KOPT-K1 (cell line): ENCODE data around the gene TENM3.

ENCODE experiments used
- H3K27ac ChIP-seq: fragments of 200-600 bp; sonication (generic); 2 replicates; pipeline ENCODE4 v1.5.1; 2016; ENCODE audit warnings: antibody characterized with exemption, mild to moderate bottlenecking, low read depth, low read length; ENCODE audit not compliant: poor library complexity, severe bottlenecking
- H3K36me3 ChIP-seq: fragments of 200-600 bp; sonication (generic); 2 replicates; pipeline ENCODE4 v1.5.1; 2017; ENCODE audit warnings: antibody characterized with exemption, mild to moderate bottlenecking, low read length, moderate library complexity; ENCODE audit not compliant: insufficient read depth
- H3K9me3 ChIP-seq: fragments of 200-600 bp; sonication (generic); 2 replicates; pipeline ENCODE4 v1.5.1; 2017; ENCODE audit warnings: antibody characterized with exemption, low read length, mild to moderate bottlenecking; ENCODE audit not compliant: insufficient read depth, poor library complexity, severe bottlenecking

The TENM3 gene

DNA sequence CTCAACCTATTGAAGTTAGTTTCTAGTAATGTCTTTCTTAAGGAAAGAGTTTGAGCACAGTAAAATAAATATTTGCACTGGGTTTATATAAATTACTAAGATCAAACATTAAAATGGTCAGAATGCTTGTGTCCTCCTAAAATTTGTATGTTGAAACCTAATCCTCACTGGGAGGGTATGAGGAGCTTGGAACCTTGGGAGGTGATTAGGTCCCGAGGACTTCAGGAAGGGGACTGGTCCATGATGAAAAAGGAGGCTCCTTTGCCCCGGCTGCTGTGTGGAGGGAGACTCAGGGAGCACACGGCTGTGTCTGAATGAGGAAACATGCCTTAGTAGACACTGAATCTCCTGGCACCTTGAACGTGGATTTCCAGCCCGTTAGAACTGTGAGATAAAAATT, 221.9 kb downstream of the TENM3 start:
- Histone ChIP-seq H3K9me3 (no peaks in the 10 kb centered on the region), H3K36me3 (no peaks in the 10 kb centered on the region), H3K27ac (no peak overlapping the region)

DNA sequence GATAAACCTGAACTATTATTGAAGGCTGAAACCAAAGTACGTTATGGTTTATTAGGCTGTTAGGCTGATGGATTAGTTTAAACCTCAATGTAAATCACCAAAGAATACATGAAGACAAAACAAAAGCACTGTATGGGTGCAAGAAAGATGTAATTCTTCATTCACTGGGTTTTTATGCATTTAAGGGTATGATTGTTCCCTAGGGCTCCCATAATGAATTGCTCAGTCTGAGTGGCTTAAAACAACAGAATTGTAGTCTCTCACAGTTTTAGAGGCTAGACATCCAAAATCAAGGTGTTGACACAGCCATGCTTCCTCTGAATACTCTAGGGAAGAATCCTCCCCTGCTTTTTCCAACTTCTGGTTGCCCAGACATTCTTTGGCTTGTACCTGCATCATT, 222.8 kb downstream of the TENM3 start:
- Histone ChIP-seq H3K36me3 (no peaks in the 10 kb centered on the region), H3K9me3 (no peaks in the 10 kb centered on the region), H3K27ac (no peak overlapping the region)

DNA sequence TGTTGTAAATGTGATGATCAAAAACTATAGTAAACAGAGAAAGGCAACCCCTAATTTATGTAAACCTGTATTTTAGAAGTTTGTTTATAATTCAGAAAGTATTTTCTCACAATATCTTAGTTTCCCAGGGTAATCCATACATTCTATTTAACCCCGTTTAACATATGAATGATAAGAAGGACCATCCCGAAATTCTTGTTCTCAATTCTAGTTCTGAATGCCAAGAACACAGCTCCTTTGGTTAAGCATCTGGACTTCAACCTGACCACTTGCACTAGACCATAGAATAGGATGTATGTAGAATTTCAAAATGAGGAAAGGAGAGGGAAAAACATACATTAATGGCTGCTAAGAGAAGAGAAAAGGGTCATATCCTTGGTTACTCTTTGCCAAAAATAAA, 227.0 kb downstream of the TENM3 start:
- no peak overlapping the region for H3K27ac ChIP-seq
- no peaks in the 10 kb centered on the region for H3K9me3 ChIP-seq

DNA sequence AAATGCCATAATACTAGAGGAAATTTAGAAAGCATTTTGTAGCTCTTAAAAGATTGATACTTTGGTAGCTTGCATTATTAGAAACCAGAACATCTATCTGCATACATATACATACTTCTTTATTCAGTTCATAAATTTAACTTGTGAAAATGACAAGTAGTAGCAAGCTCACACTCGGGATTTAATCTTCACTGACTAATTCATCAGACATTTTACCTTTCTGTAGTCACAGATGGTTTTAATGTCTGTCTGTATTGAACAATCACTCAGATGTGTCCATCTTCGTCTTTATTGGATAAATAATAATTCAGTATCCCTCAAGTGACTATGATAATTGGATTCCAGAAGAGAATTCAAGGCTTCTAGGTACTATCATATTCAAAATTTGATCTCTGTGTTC, 232.3 kb downstream of the TENM3 start:
- H3K36me3 ChIP-seq: no peaks in the 10 kb centered on the region
- H3K9me3 ChIP-seq: no peaks in the 10 kb centered on the region
- H3K27ac ChIP-seq: no peak overlapping the region

More for the DNA sequence above, 227.0 kb downstream of the TENM3 start:
- no peaks in the 10 kb centered on the region for H3K36me3 ChIP-seq

DNA sequence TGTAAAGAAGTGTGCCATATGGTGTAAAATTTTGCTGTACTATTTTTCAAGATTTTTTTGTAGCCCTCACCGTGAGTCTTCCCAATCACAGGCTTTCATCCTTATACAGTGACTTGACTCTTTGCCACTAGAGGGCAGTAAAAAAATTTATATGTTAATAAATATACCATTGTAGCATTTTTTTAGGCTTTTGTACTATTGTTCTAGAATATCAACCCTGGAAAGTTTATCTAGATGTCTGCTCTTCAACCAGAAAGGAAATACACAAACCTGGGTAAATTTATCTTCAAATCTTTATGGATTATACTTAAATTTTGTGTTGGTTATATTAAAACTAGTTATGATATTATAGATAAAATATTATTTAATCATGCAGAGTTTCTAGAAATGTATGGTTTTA, 235.3 kb downstream of the TENM3 start:
- Histone ChIP-seq H3K27ac (no peak overlapping the region), H3K9me3 (no peaks in the 10 kb centered on the region), H3K36me3 (no peaks in the 10 kb centered on the region)

DNA sequence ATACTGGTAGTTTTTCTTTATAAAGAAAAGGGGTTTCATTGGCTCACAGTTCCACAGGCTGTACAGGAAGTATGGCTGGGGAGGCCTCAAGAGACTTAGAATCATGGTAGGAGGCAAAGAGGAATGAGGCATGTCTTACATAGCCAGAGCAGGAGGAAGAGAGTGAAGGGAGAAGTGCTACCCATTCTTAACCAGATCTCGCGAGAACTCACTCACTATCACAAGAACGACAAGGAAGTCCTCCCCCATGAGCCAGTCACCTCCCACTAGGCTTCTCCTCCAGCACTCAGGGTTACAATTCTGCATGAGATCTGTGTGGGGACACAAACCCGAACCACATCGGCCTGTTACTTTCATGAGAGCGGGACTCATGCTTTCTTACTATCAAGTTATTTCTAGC, 240.5 kb downstream of the TENM3 start:
- Histone ChIP-seq H3K27ac (no peak overlapping the region), H3K9me3 (no peaks in the 10 kb centered on the region), H3K36me3 (no peaks in the 10 kb centered on the region)

DNA sequence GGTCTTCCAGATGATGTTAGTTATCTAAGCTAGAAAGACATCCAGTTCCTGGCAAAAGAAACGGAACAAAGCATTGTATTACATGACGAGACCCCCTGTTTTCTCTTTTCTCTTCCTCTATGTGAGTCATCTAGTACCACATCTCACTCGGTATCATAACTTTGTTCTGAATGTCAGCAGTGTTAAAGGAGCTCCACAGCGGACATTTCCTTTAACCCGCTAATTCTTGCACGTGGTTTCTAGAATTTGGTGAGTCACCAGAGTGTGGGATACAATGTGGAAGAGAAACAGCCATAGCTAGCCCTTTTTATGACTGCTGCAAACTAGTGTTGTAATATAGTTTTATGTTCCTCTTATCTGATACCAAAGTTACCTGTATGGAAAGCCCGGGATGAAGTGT, 243.7 kb downstream of the TENM3 start:
- Histone ChIP-seq H3K36me3 (no peaks in the 10 kb centered on the region), H3K9me3 (no peaks in the 10 kb centered on the region), H3K27ac (no peak overlapping the region)

DNA sequence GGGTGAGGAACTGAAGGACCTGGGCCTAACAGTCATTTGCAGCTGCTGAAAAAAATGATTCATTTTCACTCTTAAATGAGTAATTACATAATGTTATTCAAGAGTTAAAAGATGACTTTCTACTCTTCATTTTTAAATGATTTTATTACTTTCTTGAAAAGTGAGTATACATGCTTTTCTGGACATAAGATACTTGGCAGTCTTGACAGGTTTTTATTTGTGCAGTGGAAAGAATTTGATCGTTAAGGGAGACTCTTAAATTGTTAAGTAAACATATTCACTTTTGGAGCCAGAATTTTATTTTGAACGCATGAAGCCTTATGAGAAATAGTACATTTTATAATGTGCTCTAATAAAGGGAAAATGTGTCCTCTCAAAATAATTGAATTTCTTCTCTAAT, 245.7 kb downstream of the TENM3 start:
- H3K27ac ChIP-seq: no peak overlapping the region
- H3K9me3 ChIP-seq: no peaks in the 10 kb centered on the region
- no peaks in the 10 kb centered on the region for H3K36me3 ChIP-seq

DNA sequence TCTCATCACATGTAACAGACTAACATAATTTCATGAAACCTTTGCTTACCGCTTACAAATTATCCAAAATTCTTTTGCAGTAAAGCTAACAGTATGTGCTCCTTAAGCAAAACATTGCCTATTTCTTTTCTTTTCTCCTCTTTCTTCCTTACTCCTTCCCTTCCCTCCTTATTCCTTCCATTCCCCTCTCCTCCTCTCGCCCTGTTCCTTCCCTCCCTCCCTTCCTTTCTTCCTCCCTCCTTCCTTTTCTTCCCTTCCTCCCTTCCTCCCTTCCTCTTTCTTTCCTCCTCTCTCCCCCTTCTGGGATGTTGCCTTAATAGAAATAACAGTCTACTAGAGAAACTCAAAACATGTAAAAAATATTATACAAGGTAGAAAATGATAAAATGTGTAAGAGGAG, 246.4 kb downstream of the TENM3 start:
- no peak overlapping the region for H3K27ac ChIP-seq
- no peaks in the 10 kb centered on the region for H3K36me3 ChIP-seq
- H3K9me3 ChIP-seq: no peaks in the 10 kb centered on the region

DNA sequence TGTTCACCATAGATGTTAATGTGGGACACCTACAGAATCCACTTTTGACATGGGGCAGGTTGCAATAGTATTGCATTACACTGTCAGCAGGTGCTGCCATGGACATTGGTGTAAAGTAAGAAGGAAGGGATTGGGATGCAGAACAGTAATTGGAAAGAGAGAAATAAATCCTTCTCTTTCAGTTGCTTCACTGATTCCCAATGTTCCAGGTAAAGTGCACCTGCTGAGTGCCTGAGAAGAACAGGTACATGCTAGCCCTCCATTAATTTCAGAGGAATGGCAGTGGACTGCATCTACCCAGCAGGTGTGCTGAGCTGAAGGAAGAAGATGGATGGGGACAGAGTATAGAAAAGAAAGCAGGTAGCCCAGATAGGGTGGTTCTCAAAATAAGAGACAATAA, 248.5 kb downstream of the TENM3 start:
- H3K9me3 ChIP-seq: no peaks in the 10 kb centered on the region
- no peak overlapping the region for H3K27ac ChIP-seq
- no peaks in the 10 kb centered on the region for H3K36me3 ChIP-seq

DNA sequence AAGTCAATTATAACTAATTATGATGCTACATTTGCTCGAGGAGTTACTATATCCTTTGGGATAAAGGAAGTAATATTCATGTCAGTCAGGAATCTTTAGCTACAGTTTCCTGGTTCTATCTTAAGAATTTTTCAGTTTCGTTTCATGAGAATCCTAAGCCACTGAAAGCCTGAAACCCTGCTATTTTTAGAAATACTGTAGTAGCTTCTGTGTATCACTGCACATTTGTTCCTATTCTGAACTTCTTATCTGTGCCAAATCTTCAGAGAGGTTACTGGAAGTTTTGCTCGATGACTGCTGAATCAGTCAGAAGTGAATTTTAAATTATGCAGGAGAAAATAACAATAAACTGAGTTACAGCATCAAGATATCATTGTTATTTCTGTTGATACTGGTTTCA, 249.2 kb downstream of the TENM3 start:
- Histone ChIP-seq H3K36me3 (no peaks in the 10 kb centered on the region), H3K9me3 (no peaks in the 10 kb centered on the region), H3K27ac (no peak overlapping the region)

DNA sequence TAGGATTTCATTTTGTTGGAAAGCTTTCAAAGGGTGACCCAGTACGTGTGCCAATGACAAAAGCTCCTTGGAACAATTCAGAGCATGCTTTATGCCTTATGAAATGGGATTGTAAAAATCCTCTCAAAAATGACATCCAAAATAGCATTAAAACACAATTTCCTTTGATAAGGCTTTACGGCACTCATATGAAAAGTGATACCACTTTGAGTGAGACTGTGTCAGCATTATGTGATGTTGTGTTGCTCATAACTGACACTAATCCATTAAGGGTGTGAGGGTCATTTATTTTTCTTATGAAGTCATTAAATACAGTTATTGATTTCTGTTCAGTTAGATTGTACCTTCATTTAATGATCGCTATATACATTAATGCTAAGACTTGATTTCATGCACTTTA, 250.2 kb downstream of the TENM3 start:
- no peaks in the 10 kb centered on the region for H3K36me3 ChIP-seq
- H3K27ac ChIP-seq: no peak overlapping the region

DNA sequence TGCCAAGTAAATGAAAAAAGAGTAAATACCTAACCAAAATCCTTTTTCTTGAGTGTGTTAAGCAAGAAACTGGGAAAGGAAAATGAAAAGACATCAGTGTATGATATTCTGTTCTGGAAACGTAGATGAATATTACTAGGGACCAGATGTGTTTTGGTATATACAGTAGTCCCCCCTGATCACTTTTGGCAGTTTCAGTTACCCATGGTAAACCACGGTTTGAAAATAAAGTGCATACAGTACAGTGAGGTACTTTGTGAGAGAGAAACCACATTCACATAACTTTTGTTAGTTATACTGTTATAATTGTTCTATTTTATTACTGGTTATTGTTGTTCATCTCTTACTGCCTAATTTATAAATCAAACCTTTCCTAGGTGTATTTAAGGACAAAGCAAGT, 250.9 kb downstream of the TENM3 start:
- Histone ChIP-seq H3K27ac (no peak overlapping the region), H3K36me3 (no peaks in the 10 kb centered on the region), H3K9me3 (no peaks in the 10 kb centered on the region)

More for the DNA sequence above, 250.2 kb downstream of the TENM3 start:
- H3K9me3 ChIP-seq: no peaks in the 10 kb centered on the region

DNA sequence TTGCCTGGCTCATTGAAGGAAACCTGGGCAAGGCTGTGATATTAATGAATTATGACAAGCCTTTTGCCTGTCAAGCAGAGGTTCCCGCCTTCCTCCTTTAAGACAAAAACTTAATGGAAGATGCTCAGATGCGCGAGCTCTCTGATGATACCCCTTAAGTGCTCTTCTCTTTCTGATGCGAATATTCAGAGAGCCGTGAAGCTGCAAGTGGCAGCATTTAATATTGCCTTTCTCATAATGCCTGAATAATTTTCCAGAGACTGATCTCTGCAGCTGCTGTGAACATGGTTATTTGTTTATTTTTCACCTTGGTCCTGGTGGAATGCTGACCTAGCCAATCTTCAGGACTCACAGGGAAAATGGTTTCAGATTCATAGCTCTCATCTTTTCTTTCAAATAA, 251.8 kb downstream of the TENM3 start:
- Histone ChIP-seq H3K27ac (no peak overlapping the region), H3K9me3 (no peaks in the 10 kb centered on the region), H3K36me3 (no peaks in the 10 kb centered on the region)

DNA sequence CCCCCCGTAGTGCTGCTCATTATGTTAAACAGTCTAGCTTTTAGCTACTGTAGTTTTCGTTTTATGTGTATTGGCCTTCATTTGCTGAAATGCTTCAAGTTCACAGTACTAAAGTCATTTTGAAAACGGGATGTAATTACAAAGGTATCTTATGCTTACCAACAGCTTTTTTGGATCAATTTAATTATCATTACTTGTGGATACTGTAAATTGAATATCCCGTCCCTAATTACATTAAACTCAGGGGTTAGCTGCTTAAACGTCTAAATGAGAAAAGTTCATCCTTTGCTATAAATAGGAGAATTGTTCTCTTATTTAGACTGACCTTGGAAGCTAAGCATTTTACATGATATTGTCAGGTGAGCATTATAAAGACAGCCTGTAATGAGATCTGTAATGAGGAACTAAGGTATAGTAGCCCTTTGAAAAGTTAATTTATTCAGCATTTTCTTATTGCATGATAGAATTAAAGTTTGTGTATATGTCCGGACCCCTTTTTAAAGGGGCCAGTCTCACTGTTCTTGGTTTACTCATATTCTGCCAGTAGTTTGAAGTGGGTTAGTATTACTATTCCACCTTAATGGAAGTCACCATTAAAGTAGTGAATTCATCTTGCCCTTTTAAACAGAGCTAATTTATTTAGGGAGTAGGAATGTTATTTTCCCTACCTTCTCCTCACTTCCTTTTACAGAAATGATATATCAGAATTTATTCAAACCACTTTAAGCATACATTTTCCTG, 252.6 kb downstream of the TENM3 start:
- Histone ChIP-seq H3K36me3 (no peaks in the 10 kb centered on the region), H3K27ac (no peak overlapping the region), H3K9me3 (no peaks in the 10 kb centered on the region)

DNA sequence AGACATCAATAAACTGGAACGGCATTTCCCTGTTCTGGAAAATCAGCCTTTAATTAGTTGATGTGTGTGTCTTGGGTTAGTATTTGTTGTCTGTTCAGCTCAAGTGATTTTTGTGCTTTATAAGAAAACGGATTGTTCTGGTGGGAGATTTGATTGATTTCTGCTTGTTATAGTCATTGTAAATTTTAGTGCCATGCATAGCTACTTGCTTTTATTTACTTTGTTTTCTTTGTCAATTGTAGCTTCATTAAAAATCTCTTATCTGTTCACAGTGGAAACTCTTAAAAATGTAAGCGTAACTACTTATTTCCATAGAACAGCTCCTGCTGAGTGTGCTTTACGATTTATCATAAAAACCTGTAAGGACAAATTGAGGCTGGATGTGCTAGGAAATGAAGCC, 253.2 kb downstream of the TENM3 start:
- H3K27ac ChIP-seq: no peak overlapping the region
- H3K36me3 ChIP-seq: no peaks in the 10 kb centered on the region

More for the DNA sequence above, 253.2 kb downstream of the TENM3 start:
- H3K9me3 ChIP-seq: no peaks in the 10 kb centered on the region
